HG03565 (cell line): Measurements from ENCODE around the gene MARCO.
"Not testable (repeated sequence)": the region's sequence is repeated elsewhere in the genome, so short reads cannot be mapped to it uniquely, and the experiment has no call there.

Source experiments
- ATAC-seq: cut with Tn5 transposase; IDR thresholded peaks from one replicate; pipeline ENCODE4 v1.9.1; 2021; ENCODE audit warnings: mild to moderate bottlenecking, moderate library complexity; ENCODE audit not compliant: unreplicated experiment

Gene MARCO

DNA sequence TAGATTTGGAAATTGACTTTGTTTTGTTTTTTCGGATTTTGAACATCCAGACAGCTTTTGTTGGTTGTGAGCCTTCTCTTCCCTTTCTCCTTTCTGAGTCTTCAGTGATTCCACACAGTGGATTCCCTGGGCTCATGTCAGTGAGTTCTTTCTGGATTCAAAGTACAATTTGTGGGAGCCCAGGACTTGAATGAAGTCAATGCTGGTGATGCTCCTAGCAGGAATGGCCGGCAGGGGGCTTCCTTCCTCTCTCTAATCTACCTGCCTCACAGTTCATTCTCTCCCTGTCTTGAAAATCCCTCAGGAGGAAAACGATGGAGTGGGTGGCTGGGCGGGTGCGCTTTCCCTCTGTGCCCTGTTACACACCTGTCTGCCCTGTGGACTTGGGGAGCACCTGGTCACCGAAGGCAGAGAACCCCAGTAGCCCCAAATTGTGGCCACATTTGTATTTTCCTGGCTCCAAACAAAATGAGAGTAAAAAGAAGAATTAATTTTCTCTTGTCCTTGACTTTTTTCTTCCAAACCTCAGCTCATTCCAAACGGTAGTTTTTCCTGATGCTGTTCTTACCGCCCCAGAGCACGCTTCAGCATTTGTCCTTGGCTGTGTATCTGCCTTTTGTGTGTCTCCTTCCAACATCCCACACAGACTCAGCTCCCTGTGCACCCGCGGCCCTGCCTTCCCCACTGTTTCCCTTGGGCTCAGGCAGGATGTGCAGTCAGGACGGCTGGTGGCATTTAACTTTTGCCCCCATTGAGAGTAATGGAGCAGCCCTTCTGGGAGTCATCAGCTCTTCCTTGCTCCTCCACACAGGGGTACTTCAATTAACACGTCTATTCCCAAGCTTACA, 86.6 kb downstream of the MARCO start:
- no peak for ATAC-seq

DNA sequence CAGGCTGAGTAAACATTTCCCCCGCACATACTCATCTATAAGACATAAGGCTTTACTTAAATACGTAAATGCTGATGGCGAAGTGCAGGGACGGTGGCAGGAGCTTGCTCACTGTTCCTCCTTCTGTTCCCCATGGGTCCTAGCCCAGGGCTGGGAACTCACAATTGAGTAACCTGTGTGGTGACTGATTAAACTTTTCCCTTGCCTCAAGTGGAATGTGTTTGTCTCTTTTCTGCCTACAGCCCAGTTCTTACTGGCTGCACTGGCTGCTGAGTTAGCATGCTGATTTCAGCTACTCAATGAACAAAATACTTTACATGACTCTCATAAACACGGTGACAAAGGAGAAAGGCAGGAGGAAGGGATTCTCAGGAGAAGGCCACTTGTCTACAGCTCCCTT, 87.3 kb downstream of the MARCO start:
- ATAC-seq, result no peak

DNA sequence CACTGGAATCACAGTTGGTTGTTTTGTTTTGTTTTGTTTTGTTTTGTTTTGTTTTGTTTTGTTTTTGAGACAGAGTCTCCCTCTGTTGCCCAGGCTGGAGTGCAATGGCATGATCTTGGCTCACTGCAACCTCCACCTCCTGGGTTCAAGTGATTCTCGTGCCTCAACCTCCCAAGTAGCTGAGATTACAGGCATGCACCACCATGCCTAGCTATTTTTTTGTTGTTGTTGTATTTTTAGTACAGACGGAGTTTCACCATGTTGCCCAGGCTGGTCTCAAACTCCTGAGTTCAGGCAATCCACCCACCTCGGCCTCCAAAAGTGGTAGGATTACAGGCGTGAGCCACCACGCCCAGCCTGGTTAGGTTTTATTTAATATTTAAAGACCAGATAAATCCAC, 95.9 kb downstream of the MARCO start:
- not testable (repeated sequence) for ATAC-seq

DNA sequence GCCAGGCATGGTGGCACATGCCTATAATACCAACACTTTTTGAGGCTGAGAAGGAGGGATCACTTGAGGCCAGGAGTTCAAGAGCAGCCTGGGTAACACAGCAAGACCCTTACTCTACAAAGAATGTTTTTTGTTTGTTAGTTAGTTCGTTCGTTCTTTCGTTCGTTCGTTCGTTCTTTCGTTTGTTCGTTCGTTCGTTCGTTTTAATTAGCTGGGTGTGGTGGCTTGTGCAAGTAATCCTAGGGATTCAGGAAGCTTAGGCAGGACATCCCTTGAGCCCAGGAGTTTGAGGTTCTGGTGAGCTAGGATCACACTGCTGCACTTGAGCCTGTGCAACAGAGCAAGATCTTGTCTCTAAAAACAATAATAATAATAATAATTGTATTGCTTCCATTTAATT, 98.7 kb downstream of the MARCO start:
- ATAC-seq, result no peak
